AG04450 (cell line): Measurements from ENCODE around the gene MAP2. TPM values are rescaled to one million over a fixed set of nuclear protein-coding genes. Genes with fewer than 3 reads are reported as not detected.

Source experiments
- CTCF ChIA-PET: fragments of 300-600, 350-600 bp; formaldehyde crosslinking; extraction: SDS; loops from one replicate; lab custom pipeline; 2022; ENCODE audit warnings: antibody characterized with exemption, inconsistent platforms; lab: Charles Lee
- POLR2A ChIA-PET: fragments of 350-600 bp; formaldehyde crosslinking; extraction: SDS; loops from one replicate; lab custom pipeline; 2021; ENCODE audit warnings: antibody characterized with exemption, inconsistent platforms; lab: Yijun Ruan, JAX
- DNase-seq: peaks from one replicate; pipeline ENCODE4 v3.0.0-alpha.2; 2011; ENCODE audit warnings: low read depth, low spot score
- H3K27ac ChIP-seq: one replicate; pipeline ENCODE4 v1.5.1; 2012; ENCODE audit warnings: low read depth, low read length, control low read depth
- H3K27me3 ChIP-seq: one replicate; pipeline ENCODE4 v1.6.0; 2012; ENCODE audit warnings: low read length; ENCODE audit not compliant: control insufficient read depth, insufficient read depth
- H3K4me3 ChIP-seq: 2 replicates; pipeline ENCODE4 v1.5.1; 2011; ENCODE audit warnings: mild to moderate bottlenecking, low read depth, low read length, control low read depth
- H3K9me3 ChIP-seq: 2 replicates; pipeline ENCODE4 v1.5.1; 2012; ENCODE audit warnings: low read length; ENCODE audit not compliant: control insufficient read depth, insufficient read depth
- polyA plus RNA-seq: library from polyadenylated mRNA; depleted of rRNA; stranded (reverse); fragments of >200 nt; gene quantifications from 2 replicates; pipeline ENCODE4 v1.2.3, GENCODE V29; 2011
- TF ChIP-seq, protein P1 (sequence below): IDR thresholded peaks from 2 replicates; pipeline ENCODE4 v1.5.1; 2011; ENCODE audit warnings: low read depth, low read length, control low read depth, inconsistent platforms

MAP2 gene
- polyA plus RNA-seq, 1 experiment, result 0.69 TPM

DNA sequence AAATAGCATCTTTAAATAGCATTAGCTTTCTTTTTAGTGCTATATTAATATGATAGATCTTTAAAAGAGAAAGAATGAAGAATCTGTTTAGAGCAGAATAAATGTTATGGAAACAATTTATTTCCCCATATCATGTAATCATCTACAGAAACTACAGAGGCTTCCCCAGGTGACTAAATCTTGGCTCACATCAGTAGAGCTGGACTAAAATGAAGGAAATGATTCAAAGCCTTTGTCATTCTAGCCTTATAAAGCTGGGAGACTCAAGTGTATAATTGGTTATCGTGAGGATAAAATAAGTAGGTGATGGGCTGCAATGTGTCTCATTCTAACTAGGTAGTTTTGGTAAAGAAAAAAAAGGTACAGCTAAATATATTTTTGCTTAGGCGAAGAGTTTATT lies 264.5 kb downstream of the MAP2 start:
- Histone ChIP-seq H3K9me3 (no peaks in the 10 kb centered on the region), H3K27me3 (no peaks in the 10 kb centered on the region), H3K27ac (no peak overlapping the region), H3K4me3 (no peak overlapping the region)
- POLR2A ChIA-PET, result no interaction called here
- TF ChIP-seq, protein P1, sequence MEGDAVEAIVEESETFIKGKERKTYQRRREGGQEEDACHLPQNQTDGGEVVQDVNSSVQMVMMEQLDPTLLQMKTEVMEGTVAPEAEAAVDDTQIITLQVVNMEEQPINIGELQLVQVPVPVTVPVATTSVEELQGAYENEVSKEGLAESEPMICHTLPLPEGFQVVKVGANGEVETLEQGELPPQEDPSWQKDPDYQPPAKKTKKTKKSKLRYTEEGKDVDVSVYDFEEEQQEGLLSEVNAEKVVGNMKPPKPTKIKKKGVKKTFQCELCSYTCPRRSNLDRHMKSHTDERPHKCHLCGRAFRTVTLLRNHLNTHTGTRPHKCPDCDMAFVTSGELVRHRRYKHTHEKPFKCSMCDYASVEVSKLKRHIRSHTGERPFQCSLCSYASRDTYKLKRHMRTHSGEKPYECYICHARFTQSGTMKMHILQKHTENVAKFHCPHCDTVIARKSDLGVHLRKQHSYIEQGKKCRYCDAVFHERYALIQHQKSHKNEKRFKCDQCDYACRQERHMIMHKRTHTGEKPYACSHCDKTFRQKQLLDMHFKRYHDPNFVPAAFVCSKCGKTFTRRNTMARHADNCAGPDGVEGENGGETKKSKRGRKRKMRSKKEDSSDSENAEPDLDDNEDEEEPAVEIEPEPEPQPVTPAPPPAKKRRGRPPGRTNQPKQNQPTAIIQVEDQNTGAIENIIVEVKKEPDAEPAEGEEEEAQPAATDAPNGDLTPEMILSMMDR, result no peak
- CTCF ChIA-PET, result interaction anchor here (0.7 kb wide), 1 partner anchor 353 kb away, joined by 3 read pairs; no protein-coding TSS in a partner anchor
- DNase-seq, result no peak

GRCh38 chr2:209690029-209690754 lies 266.3 kb downstream of the MAP2 start:
- no peak overlapping the region for H3K27ac ChIP-seq
- ChIA-PET CTCF (no interaction called here), POLR2A (no interaction called here)
- no peaks in the 10 kb centered on the region for H3K27me3 ChIP-seq
- DNase-seq, result no peak
- TF ChIP-seq, protein P1, result no peak
- no peak overlapping the region for H3K4me3 ChIP-seq
- no peaks in the 10 kb centered on the region for H3K9me3 ChIP-seq

DNA sequence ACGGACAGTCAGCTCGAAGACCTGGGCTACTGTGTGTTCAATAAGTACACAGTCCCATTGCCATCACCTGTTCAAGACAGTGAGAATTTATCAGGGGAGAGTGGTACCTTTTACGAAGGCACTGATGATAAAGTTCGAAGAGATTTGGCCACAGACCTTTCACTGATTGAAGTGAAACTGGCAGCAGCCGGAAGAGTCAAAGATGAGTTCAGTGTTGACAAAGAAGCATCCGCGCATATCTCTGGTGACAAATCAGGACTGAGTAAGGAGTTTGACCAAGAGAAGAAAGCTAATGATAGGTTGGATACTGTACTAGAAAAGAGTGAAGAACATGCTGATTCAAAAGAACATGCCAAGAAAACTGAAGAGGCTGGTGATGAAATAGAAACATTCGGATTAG lies 270.9 kb downstream of the MAP2 start:
- no peaks in the 10 kb centered on the region for H3K9me3 ChIP-seq
- TF ChIP-seq, protein P1, result no peak
- no peaks in the 10 kb centered on the region for H3K27me3 ChIP-seq
- no peak overlapping the region for H3K27ac ChIP-seq
- no peak overlapping the region for H3K4me3 ChIP-seq
- no peak for DNase-seq
- POLR2A ChIA-PET, result no interaction called here
- CTCF ChIA-PET, result no interaction called here

DNA sequence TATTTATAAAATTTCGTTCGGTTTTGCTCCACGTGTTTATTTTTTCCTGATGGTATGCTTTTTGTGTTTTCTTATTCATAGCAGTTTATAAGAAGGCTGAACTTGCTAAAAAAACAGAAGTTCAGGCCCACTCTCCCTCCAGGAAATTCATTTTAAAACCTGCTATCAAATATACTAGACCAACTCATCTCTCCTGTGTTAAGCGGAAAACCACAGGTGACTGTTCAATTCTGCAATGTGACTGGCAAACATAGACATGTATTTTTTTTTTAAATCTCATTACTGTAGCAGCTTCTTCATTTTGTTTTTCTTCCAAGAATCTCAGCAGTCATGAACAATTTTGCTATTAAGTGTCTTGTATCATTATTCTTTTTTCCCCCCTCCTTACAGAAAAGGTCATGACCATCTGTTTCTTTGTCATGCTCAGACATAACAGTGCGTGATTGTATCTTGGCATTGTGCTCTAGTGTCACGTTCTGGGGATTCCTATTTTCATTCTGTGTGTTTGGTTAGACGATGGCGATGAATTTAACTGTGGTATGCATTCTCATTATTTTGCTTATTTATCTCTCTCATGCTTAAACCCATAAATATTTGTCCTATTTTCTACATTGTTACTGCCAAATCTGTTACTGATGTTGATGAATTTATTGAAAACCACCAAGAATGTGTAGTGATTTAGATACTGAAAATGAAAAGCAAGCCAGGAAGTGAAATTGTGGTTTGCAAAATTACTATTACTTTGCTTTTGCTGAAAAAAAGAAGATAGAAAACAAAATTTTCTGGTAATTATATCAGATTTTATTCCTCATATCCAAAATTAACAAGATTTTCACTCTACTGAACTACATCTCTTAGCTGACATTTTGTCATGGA lies 273.2 kb downstream of the MAP2 start:
- CTCF ChIA-PET, result no interaction called here
- TF ChIP-seq, protein P1, result no peak
- DNase-seq, result no peak

GRCh38 chr2:209702775-209703174 lies 278.9 kb downstream of the MAP2 start:
- no peaks in the 10 kb centered on the region for H3K27me3 ChIP-seq
- ChIA-PET POLR2A (no interaction called here), CTCF (no interaction called here)
- TF ChIP-seq, protein P1, result no peak
- no peaks in the 10 kb centered on the region for H3K9me3 ChIP-seq
- no peak overlapping the region for H3K4me3 ChIP-seq
- H3K27ac ChIP-seq, result no peak overlapping the region
- no peak for DNase-seq

More for the DNA sequence above, 273.2 kb downstream of the MAP2 start:
- Histone ChIP-seq H3K27me3 (no peaks in the 10 kb centered on the region), H3K4me3 (no peak overlapping the region), H3K27ac (no peak overlapping the region), H3K9me3 (no peaks in the 10 kb centered on the region)
- POLR2A ChIA-PET, result no interaction called here
